ENCODE measurements around the gene AVPI1. TPM values are rescaled to one million over a fixed set of nuclear protein-coding genes. Genes with fewer than 3 reads are reported as not detected.

AVPI1 gene
- polyA plus RNA-seq, 1 donor (not counting 4 experiments of a cell fraction or from before 2014, with no cell fraction given): 48.8 TPM

- TF ChIP-seq CTCF (optimal IDR thresholded peaks at IDR 0.05 in 1 of 3, IDR thresholded peaks at IDR 0.05 in 1 of 3, conservative IDR thresholded peaks at IDR 0.05 in 1 of 3; ENCODE audit: extremely low read depth in 1 of 3, insufficient read depth in 2 of 3, low read length in 3 of 3): no peak
- TF ChIP-seq EZH2 (IDR thresholded peaks at IDR 0.05; ENCODE audit: low read length): no peak
- Histone ChIP-seq H3K9me3 (ENCODE audit: control insufficient read depth, low read depth, low read length) (no peaks in the 10 kb centered on the region), H3K4me2 (ENCODE audit: control insufficient read depth, extremely low read depth, insufficient read depth, low read depth, low read length) (peak within 1 kb of the TSS; percentile 76), H3K4me1 (ENCODE audit: control insufficient read depth, extremely low read depth, insufficient read depth, low read length) (peaks cover 10% of the 10 kb centered on the region), H3K79me2 (ENCODE audit: control insufficient read depth, insufficient read depth, low read length) (peaks cover 4% of the 10 kb centered on the region), H3K9me1 (ENCODE audit: control insufficient read depth, extremely low read depth, insufficient read depth, low read length) (no peaks in the 10 kb centered on the region), H3K4me3 (ENCODE audit: control insufficient read depth in 2 of 3, extremely low read depth in 1 of 3, insufficient read depth in 2 of 3, low read depth in 1 of 3, low read length in 3 of 3) (peak within 1 kb of the TSS; percentile 73 to 93 (median 93)), H3K27ac (ENCODE audit: control insufficient read depth, insufficient read depth, low read length) (peak within 1 kb of the TSS; percentile 58), H3K9ac (ENCODE audit: control insufficient read depth, extremely low read depth, insufficient read depth, low read length) (peak within 1 kb of the TSS; percentile 78), H2AFZ (ENCODE audit: control insufficient read depth, low read length) (peak within 1 kb of the TSS; percentile 98), H3K36me3 (ENCODE audit: control insufficient read depth in 2 of 2, extremely low read depth in 1 of 2, insufficient read depth in 2 of 2, low read length in 2 of 2) (no peaks in the 10 kb centered on the region), H3K27me3 (ENCODE audit: control insufficient read depth, extremely low read depth, insufficient read depth, low read length) (no peaks in the 10 kb centered on the region), H4K20me1 (ENCODE audit: control insufficient read depth, extremely low read depth, insufficient read depth, low read length) (no peaks in the 10 kb centered on the region)
- dilution Hi-C loops (cut with MboI; ENCODE audit: extremely low pct_ligation_motif_present, low sequenced_read_pairs): no loop called here
- FAIRE-seq (no peak), DNase-seq (ENCODE audit: low read depth, low spot score) (no peak)
Observed at GRCh38 chr10:97632949-97633884, 53.8 kb downstream of the AVPI1 start, which contains the start of gene MORN4. Gene MORN4, minus strand, starts transcription at chr10:97633500. Its CDS starts 13,847 bp downstream, at chr10:97619653.

GRCh38 chr10:97631098-97631497, 55.9 kb downstream of the AVPI1 start:
- Histone ChIP-seq H3K9me1 (ENCODE audit: control insufficient read depth, extremely low read depth, insufficient read depth, low read length) (no peaks in the 10 kb centered on the region), H3K27ac (ENCODE audit: control insufficient read depth, insufficient read depth, low read length) (no peak overlapping the region), H3K9me3 (ENCODE audit: control insufficient read depth, low read depth, low read length) (no peaks in the 10 kb centered on the region), H3K27me3 (ENCODE audit: control insufficient read depth, extremely low read depth, insufficient read depth, low read length) (no peaks in the 10 kb centered on the region), H3K79me2 (ENCODE audit: control insufficient read depth, insufficient read depth, low read length) (peaks cover 4% of the 10 kb centered on the region), H3K36me3 (ENCODE audit: control insufficient read depth in 2 of 2, extremely low read depth in 1 of 2, insufficient read depth in 2 of 2, low read length in 2 of 2) (no peaks in the 10 kb centered on the region), H3K4me3 (ENCODE audit: control insufficient read depth in 2 of 3, extremely low read depth in 1 of 3, insufficient read depth in 2 of 3, low read depth in 1 of 3, low read length in 3 of 3) (no peak overlapping the region), H3K4me1 (ENCODE audit: control insufficient read depth, extremely low read depth, insufficient read depth, low read length) (peaks cover 10% of the 10 kb centered on the region), H2AFZ (ENCODE audit: control insufficient read depth, low read length) (no peak overlapping the region), H3K4me2 (ENCODE audit: control insufficient read depth, extremely low read depth, insufficient read depth, low read depth, low read length) (no peak overlapping the region), H3K9ac (ENCODE audit: control insufficient read depth, extremely low read depth, insufficient read depth, low read length) (no peak overlapping the region), H4K20me1 (ENCODE audit: control insufficient read depth, extremely low read depth, insufficient read depth, low read length) (no peaks in the 10 kb centered on the region)
- no peak for DNase-seq (ENCODE audit: low read depth, low spot score)
- TF ChIP-seq EZH2 (IDR thresholded peaks at IDR 0.05; ENCODE audit: low read length) (no peak), CTCF (optimal IDR thresholded peaks at IDR 0.05 in 1 of 3, IDR thresholded peaks at IDR 0.05 in 1 of 3, conservative IDR thresholded peaks at IDR 0.05 in 1 of 3; ENCODE audit: extremely low read depth in 1 of 3, insufficient read depth in 2 of 3, low read length in 3 of 3) (no peak)
- dilution Hi-C loops (cut with MboI; ENCODE audit: extremely low pct_ligation_motif_present, low sequenced_read_pairs): no loop called here
- no peak for FAIRE-seq
